HL-60 (cell line): ENCODE data around the gene MEF2C.

Source experiments
- CTCF ChIP-seq: IDR thresholded peaks from one replicate; pipeline ENCODE4 v1.5.1; 2011; ENCODE audit warnings: low read length, control low read depth, inconsistent platforms; ENCODE audit not compliant: insufficient read depth
- GABPA ChIP-seq: IDR thresholded peaks from 2 replicates; pipeline ENCODE4 v1.6.1; 2012; ENCODE audit warnings: low read depth
- POLR2AphosphoS5 ChIP-seq: IDR thresholded peaks from 2 replicates; pipeline ENCODE4 v1.6.1; 2012; ENCODE audit warnings: low read depth
- REST ChIP-seq: IDR thresholded peaks from 2 replicates; pipeline ENCODE4 v1.6.1; 2012; ENCODE audit warnings: low read depth; ENCODE audit not compliant: insufficient replicate concordance

DNA sequence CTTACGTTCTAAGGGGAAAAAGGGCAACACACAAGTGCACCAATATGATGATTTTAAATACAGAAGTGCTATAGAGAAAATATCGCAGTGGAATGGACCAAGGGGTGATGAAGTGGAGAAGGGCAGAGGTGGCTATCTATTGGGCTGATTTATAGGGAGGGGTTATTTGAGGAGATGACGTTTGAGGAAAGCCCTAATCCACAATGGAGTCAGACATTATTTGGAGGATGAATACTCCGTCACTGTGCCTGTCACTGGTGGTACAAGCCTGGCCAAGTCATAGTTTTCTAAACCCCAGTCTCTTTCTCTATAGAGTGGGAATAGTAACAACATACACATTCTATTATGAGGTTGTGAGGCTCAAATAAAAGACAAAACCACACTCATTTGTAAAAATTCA, 48.5 kb downstream of the MEF2C start:
- TF ChIP-seq REST: no peak
- no peak for TF ChIP-seq CTCF
- TF ChIP-seq POLR2AphosphoS5: no peak
- no peak for TF ChIP-seq GABPA
